IMR-90 (cell line): Measurements from ENCODE around the gene CTCF. TPM values are rescaled to one million over a fixed set of nuclear protein-coding genes. Genes with fewer than 3 reads are reported as not detected.

Experiments
- ATAC-seq: fragments of 200-7000 bp; cut with Tn5 transposase; 2 replicates; pipeline ENCODE4 v1.9.1; 2020; ENCODE audit warnings: low read depth, mild to moderate bottlenecking, moderate library complexity
- BruUV-seq: library from RNA; stranded (reverse); fragments of 400-500 nt; replicated peaks from 2 replicates; lab custom pipeline; 2021; lab: Mats Ljungman, UMichigan
- CTCF ChIA-PET: fragments of 300-600 bp; formaldehyde crosslinking; extraction: SDS; loops from one replicate; lab custom pipeline; 2021; ENCODE audit warnings: antibody characterized with exemption; lab: Yijun Ruan, JAX
- POLR2A ChIA-PET: fragments of 300-600 bp; sonication (Branson Sonifier 250); formaldehyde crosslinking; loops from one replicate; lab custom pipeline; 2022; ENCODE audit warnings: antibody characterized with exemption; ENCODE audit not compliant: unreplicated experiment; lab: Charles Lee
- DNase-seq: peaks from one replicate; pipeline ENCODE4 v3.0.0; 2013
- H2AFZ ChIP-seq: replicated peaks from 2 replicates; pipeline ENCODE3; 2013; ENCODE audit warnings: low read length, mild to moderate bottlenecking; ENCODE audit not compliant: poor library complexity
- H2AK5ac ChIP-seq: 2 replicates; pipeline ENCODE4 v1.6.1; 2013; ENCODE audit warnings: low read depth, low read length, inconsistent platforms
- H2AK9ac ChIP-seq: replicated peaks from 2 replicates; pipeline ENCODE3; 2013; ENCODE audit warnings: mild to moderate bottlenecking, low read depth, low read length, moderate library complexity; ENCODE audit not compliant: poor library complexity
- H2BK120ac ChIP-seq: 2 replicates; pipeline ENCODE4 v1.6.1; 2013; ENCODE audit warnings: low read depth, low read length, inconsistent platforms
- H2BK15ac ChIP-seq: 3 replicates; pipeline ENCODE4 v1.6.1; 2013; ENCODE audit warnings: low read depth, low read length, inconsistent platforms
- H2BK20ac ChIP-seq: 2 replicates; pipeline ENCODE4 v1.6.1; 2013; ENCODE audit warnings: low read depth, mild to moderate bottlenecking, inconsistent platforms, low read length, moderate library complexity
- H2BK5ac ChIP-seq: 2 replicates; pipeline ENCODE4 v1.6.1; 2013; ENCODE audit warnings: mild to moderate bottlenecking, low read depth, low read length, inconsistent platforms; ENCODE audit not compliant: poor library complexity, severe bottlenecking
- H3K14ac ChIP-seq: replicated peaks from 2 replicates; pipeline ENCODE4 v1.6.1; 2013; ENCODE audit warnings: low read depth, low read length, inconsistent platforms
- H3K18ac ChIP-seq: 2 replicates; pipeline ENCODE4 v1.6.1; 2013; ENCODE audit warnings: low read depth, low read length, control low read depth
- H3K23ac ChIP-seq: 2 replicates; pipeline ENCODE4 v1.6.1; 2013; ENCODE audit warnings: low read depth, low read length, inconsistent platforms
- H3K27ac ChIP-seq: 2 replicates; pipeline ENCODE4 v1.5.1; 2013; ENCODE audit warnings: mild to moderate bottlenecking, control low read depth, low read length; ENCODE audit not compliant: insufficient read depth
- H3K27me3 ChIP-seq: 2 replicates; pipeline ENCODE4 v1.6.1; 2013; ENCODE audit warnings: low read length; ENCODE audit not compliant: control insufficient read depth, insufficient read depth
- H3K36me3 ChIP-seq: 2 replicates; pipeline ENCODE4 v1.6.1; 2013; ENCODE audit warnings: low read length, mixed read lengths; ENCODE audit not compliant: control insufficient read depth, insufficient read depth
- H3K4ac ChIP-seq: 2 replicates; pipeline ENCODE4 v1.6.1; 2013; ENCODE audit warnings: low read depth, low read length, inconsistent platforms
- H3K4me1 ChIP-seq: 2 replicates; pipeline ENCODE4 v1.6.1; 2013; ENCODE audit warnings: low read length, mixed read lengths; ENCODE audit not compliant: control insufficient read depth, insufficient read depth
- H3K4me2 ChIP-seq: 2 replicates; pipeline ENCODE4 v1.6.1; 2013; ENCODE audit warnings: low read depth, mild to moderate bottlenecking, control low read depth, low read length, moderate library complexity
- H3K4me3 ChIP-seq: 2 replicates; pipeline ENCODE4 v1.5.1; 2013; ENCODE audit warnings: low read depth, mild to moderate bottlenecking, control low read depth, low read length, moderate library complexity; ENCODE audit not compliant: insufficient read depth
- H3K56ac ChIP-seq: 2 replicates; pipeline ENCODE4 v1.6.1; 2013; ENCODE audit warnings: low read length, inconsistent platforms; ENCODE audit not compliant: insufficient read depth; ENCODE audit errors: extremely low read depth
- H3K79me1 ChIP-seq, 2 experiments: 2 replicates each; pipeline ENCODE4 v1.6.1; 2013; ENCODE audit warnings: low read length in 2 of 2, inconsistent platforms in 1 of 2, low read depth in 1 of 2
- H3K9ac ChIP-seq: 2 replicates; pipeline ENCODE4 v1.6.1; 2013; ENCODE audit warnings: low read depth, low read length, control low read depth
- H3K9me1 ChIP-seq: 2 replicates; pipeline ENCODE4 v1.6.1; 2013; ENCODE audit warnings: low read length, inconsistent platforms; ENCODE audit not compliant: insufficient read depth
- H3K9me3 ChIP-seq: 2 replicates; pipeline ENCODE4 v1.6.1; 2013; ENCODE audit warnings: low read length; ENCODE audit not compliant: control insufficient read depth, insufficient read depth
- H4K20me1 ChIP-seq: 2 replicates; pipeline ENCODE4 v1.6.1; 2013; ENCODE audit warnings: low read length, inconsistent platforms; ENCODE audit not compliant: insufficient read depth
- H4K5ac ChIP-seq: 2 replicates; pipeline ENCODE4 v1.6.1; 2013; ENCODE audit warnings: mild to moderate bottlenecking, low read depth, low read length, control low read depth
- H4K8ac ChIP-seq, 2 experiments: 2 replicates each; pipeline ENCODE4 v1.6.1; 2013; ENCODE audit warnings: low read depth in 2 of 2, low read length in 2 of 2, control low read depth in 1 of 2, inconsistent platforms in 1 of 2
- H4K91ac ChIP-seq: 2 replicates; pipeline ENCODE4 v1.6.1; 2013; ENCODE audit warnings: low read depth, low read length, inconsistent platforms; ENCODE audit not compliant: insufficient read depth
- BHLHE40 ChIP-seq: fragments of 150-350 bp; IDR thresholded peaks from 2 replicates; pipeline ENCODE4 v1.6.1; 2016; ENCODE audit warnings: mild to moderate bottlenecking, low read depth, low read length
- CEBPB ChIP-seq: IDR thresholded peaks from 2 replicates; pipeline ENCODE4 v1.6.1; 2012; ENCODE audit warnings: low read depth, low read length, improper control_type of control experiment
- CHD1 ChIP-seq: IDR thresholded peaks from 2 replicates; pipeline ENCODE4 v1.6.1; 2012; ENCODE audit warnings: low read depth, low read length, improper control_type of control experiment
- FOS ChIP-seq: fragments of 150-350 bp; IDR thresholded peaks from 2 replicates; pipeline ENCODE4 v1.6.1; 2016; ENCODE audit warnings: low read depth, low read length
- MAZ ChIP-seq: IDR thresholded peaks from 2 replicates; pipeline ENCODE4 v1.6.1; 2012; ENCODE audit warnings: low read depth, mild to moderate bottlenecking, low read length, improper control_type of control experiment, moderate library complexity, borderline replicate concordance
- RCOR1 ChIP-seq: IDR thresholded peaks from 2 replicates; pipeline ENCODE4 v1.6.1; 2012; ENCODE audit warnings: mild to moderate bottlenecking, low read length, improper control_type of control experiment; ENCODE audit not compliant: insufficient replicate concordance
- SMC3 ChIP-seq: fragments of 150-350 bp; IDR thresholded peaks from 2 replicates; pipeline ENCODE4 v1.6.1; 2016; ENCODE audit warnings: low read depth, mild to moderate bottlenecking, antibody characterized with exemption, low read length, moderate library complexity
- WGBS, 2 experiments: methylation state at CpG; one replicate each; pipeline versions ENCODE4 v1.1.5 to v1.1.7; 2013; ENCODE audit warnings: missing lambda C conversion rate in 2 of 2; ENCODE audit not compliant: insufficient read length in 1 of 2; ENCODE audit errors: extremely low coverage in 2 of 2; 5-methylcytosine and 5-hydroxymethylcytosine counted together
- dilution Hi-C: fragments of 300-500 bp; cut with HindIII; formaldehyde crosslinking; loops from one replicate; pipeline ENCODE4 v1.14.3; 2018; ENCODE audit warnings: low sequenced_read_pairs; ENCODE audit not compliant: unreplicated experiment
- in situ Hi-C: fragments of 300-500 bp; cut with MboI; formaldehyde crosslinking; loops from 3 replicates; pipeline ENCODE4 v1.14.3; 2019; ENCODE audit warnings: low sequenced_read_pairs, inconsistent platforms, mixed read lengths
- intact Hi-C: fragments of 100-400 bp; cut with micrococcal nuclease; formaldehyde crosslinking; loops from 2 replicates; pipeline ENCODE4 v1.10.0; 2022
- polyA plus RNA-seq, 3 experiments: library from polyadenylated mRNA; depleted of rRNA; stranded (reverse); fragments of >200 nt; gene quantifications; 2 replicates each; pipeline ENCODE4 v1.2.3, GENCODE V29; 2012; ENCODE audit warnings: low replicate concordance in 1 of 3
- total RNA-seq: library from RNA; depleted of rRNA; stranded (reverse); fragments of >200 nt; gene quantifications from 2 replicates; pipeline ENCODE4 v1.2.3, GENCODE V29; 2012
- TF ChIP-seq, protein P1 (sequence below): fragments of 150-350 bp; IDR thresholded peaks from 2 replicates; pipeline ENCODE4 v1.6.1; 2016; ENCODE audit warnings: low read depth, mild to moderate bottlenecking, low read length, moderate library complexity, borderline replicate concordance

CTCF gene
- total and polyA plus RNA-seq, 2 of the 4 experiments (the other 2 are of a cell fraction), result 16.1 to 22.8 TPM

- no peak overlapping the region for H3K4ac ChIP-seq
- H4K91ac ChIP-seq, result no peak overlapping the region
- TF ChIP-seq, protein P1, sequence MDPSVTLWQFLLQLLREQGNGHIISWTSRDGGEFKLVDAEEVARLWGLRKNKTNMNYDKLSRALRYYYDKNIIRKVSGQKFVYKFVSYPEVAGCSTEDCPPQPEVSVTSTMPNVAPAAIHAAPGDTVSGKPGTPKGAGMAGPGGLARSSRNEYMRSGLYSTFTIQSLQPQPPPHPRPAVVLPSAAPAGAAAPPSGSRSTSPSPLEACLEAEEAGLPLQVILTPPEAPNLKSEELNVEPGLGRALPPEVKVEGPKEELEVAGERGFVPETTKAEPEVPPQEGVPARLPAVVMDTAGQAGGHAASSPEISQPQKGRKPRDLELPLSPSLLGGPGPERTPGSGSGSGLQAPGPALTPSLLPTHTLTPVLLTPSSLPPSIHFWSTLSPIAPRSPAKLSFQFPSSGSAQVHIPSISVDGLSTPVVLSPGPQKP, result no peak
- TF ChIP-seq BHLHE40 (no peak), FOS (no peak), MAZ (no peak), CEBPB (no peak), SMC3 (no peak), RCOR1 (no peak), CHD1 (no peak)
- no peak overlapping the region for H3K14ac ChIP-seq
- dilution Hi-C loops (no loop called here), in situ Hi-C loops (loop anchor here (25.0 kb wide), 1 partner anchor 392 kb away; the partner anchor contains the start of genes CTRL, LCAT and PSMB10), intact Hi-C loops (no loop called here)
- H2AK9ac ChIP-seq, result peak overlapping the region; percentile 25
- 94% methylated on average over 3 of the region's 15 CpGs; no CpG with 5 or more reads in 1 of the 2 experiments for WGBS, 2 experiments
- H3K4me3 ChIP-seq, result no peak overlapping the region
- H3K27me3 ChIP-seq, result no peaks in the 10 kb centered on the region
- no peak overlapping the region for H3K23ac ChIP-seq
- H2BK5ac ChIP-seq, result no peak overlapping the region
- no peak overlapping the region for H4K8ac ChIP-seq
- no peak overlapping the region for H2BK20ac ChIP-seq
- peaks cover 17% of the 10 kb centered on the region for H3K9me1 ChIP-seq
- no TSS peak for BruUV-seq
- ATAC-seq (no peak), DNase-seq (no peak)
- no peak overlapping the region for H3K27ac ChIP-seq
- H2BK15ac ChIP-seq, result no peak overlapping the region
- no peaks in the 10 kb centered on the region for H3K9me3 ChIP-seq
- H3K4me1 ChIP-seq, result no peaks in the 10 kb centered on the region
- no peak overlapping the region for H2BK120ac ChIP-seq
- no peak overlapping the region for H3K18ac ChIP-seq
- no peak overlapping the region for H4K5ac ChIP-seq
- ChIA-PET POLR2A (no interaction called here), CTCF (no interaction called here)
- no peak overlapping the region for H3K4me2 ChIP-seq
- no peak overlapping the region for H2AFZ ChIP-seq
- H3K56ac ChIP-seq, result no peak overlapping the region
- peaks cover 9 to 59% of the 10 kb centered on the region in 2 experiments for H3K79me1 ChIP-seq
- peaks cover 79% of the 10 kb centered on the region for H3K36me3 ChIP-seq
- no peak overlapping the region for H3K9ac ChIP-seq
- no peak overlapping the region for H2AK5ac ChIP-seq
- peaks cover 66% of the 10 kb centered on the region for H4K20me1 ChIP-seq
Measured at GRCh38 chr16:67544844-67545664, 17.3 kb upstream of the CTCF start.
